IPS DF 4.7 (cell line): ENCODE results near the gene ARHGEF38.
"Not testable (repeated sequence)": the region's sequence is repeated elsewhere in the genome, so short reads cannot be mapped to it uniquely, and the experiment has no call there.

Experiments
- DNase-seq: peaks from one replicate; pipeline ENCODE4 v3.0.0-alpha.2; 2013; ENCODE audit warnings: low spot score; ENCODE audit errors: extremely low read depth

The ARHGEF38 gene

DNA sequence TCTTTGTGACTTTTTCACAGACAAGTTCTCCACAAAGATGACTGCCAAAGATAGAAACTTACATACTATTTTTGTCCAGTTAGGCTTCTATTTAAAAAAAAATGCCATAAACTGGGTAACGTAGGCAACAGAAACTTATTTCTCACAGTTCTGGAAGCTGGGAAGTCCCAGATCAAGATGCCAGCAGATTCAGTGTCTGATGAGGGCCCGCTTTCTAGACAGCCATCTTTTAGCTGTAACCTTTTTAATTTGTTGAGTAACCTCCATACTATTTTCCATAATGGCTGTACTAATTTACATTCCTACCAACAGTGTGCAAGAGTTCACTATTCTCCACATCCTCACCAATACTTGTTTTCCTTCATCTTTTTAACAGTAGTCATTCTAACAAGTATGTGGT, 55.5 kb downstream of the ARHGEF38 start:
- DNase-seq: no peak

DNA sequence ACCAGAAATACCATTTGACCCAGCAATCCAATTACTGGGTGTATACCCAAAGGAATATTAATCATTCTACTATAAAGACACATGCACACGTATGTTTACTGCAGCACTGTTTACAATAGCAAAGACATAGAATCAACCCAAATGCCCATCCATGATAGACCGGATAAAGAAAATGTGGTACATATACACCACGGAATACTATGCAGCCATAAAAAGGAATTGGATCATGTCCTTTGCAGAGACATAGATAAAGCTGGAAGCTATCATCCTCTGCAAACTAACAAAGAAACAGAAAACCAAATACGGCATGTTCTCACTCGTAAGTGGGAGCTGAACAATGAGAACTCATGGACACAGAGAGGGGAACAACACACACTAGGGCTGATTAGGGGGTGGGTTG, 57.4 kb downstream of the ARHGEF38 start:
- not testable (repeated sequence) for DNase-seq

GRCh38 chr4:105613306-105613705, 60.9 kb downstream of the ARHGEF38 start:
- no peak for DNase-seq

- DNase-seq: no peak
Observed at GRCh38 chr4:105619188-105619931, 66.9 kb downstream of the ARHGEF38 start.

DNA sequence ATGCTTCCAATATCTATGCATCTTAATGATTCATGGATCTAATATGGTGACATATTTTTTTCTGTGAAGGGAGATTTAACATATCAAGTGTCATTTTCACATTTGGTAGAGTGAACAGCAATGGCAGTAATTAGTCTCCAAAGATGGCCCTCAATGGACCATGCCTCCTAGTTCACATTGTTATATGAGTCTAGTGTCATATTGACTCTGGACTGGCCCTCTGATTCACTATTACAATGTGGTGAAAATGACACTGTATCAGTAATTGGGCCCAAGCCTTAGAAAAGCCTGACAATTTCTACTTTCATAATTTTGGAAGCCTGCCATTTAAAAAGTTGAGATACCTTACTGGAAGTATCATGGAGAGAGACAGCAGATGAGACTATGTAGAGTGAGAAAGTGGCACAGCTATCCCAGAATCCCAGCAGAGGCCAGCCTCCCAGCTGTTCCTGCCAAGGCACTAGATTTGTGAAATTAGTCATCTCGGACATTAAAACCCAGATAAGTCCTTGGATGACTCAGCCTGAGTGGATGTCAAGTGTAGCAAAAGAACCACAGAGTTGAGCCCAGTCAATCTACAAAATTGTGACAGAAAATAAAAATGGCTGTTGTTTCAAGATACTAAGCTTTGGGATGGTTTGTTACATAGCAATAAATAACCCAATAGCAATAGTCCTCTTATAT, 68.4 kb downstream of the ARHGEF38 start:
- DNase-seq: no peak

DNA sequence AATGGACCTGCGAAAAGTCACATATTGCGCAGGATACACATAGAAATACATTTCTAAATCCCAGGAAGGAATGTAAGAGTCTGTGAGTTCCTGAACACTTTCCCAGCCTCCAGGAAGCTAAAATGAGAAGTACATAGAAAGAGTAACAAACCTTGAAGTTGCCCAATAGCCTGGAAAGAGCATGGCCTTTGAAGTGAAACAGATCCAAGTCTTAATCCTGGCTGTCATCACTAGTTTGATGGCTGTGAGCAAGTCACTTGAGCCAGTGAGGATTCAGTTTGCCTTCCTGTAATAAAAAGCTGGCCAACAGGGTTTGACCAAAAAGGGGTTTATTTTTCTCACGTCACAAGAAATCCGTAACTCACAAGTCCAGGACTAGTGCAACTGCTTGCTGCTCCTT, 69.8 kb downstream of the ARHGEF38 start:
- no peak for DNase-seq

DNA sequence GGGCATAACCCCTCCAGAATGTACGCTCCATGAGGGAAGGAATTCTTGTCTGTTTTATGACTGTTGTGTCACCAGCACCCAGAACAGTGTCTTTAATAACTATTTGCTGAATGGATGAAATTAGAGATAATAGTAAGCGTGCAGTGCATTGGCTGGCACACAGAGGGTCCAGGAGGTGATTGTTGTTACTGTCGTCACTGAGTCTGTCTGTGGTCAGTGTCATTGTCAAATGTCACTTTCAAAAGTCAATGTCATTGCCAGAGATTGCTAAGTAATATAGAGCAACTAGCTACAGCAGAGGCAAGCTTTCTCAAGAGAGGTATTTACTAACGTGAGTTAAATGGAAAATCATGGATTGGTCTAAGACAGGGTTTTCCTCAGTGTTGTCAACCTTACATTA, 70.7 kb downstream of the ARHGEF38 start:
- DNase-seq: no peak

GRCh38 chr4:105624530-105624929, 72.1 kb downstream of the ARHGEF38 start:
- DNase-seq: no peak

GRCh38 chr4:105625214-105625613, 72.8 kb downstream of the ARHGEF38 start:
- no peak for DNase-seq

- no peak for DNase-seq
Observed at GRCh38 chr4:105626846-105627245, 74.4 kb downstream of the ARHGEF38 start.

GRCh38 chr4:105627620-105628019, 75.2 kb downstream of the ARHGEF38 start:
- DNase-seq: no peak

- DNase-seq: no peak
Observed at GRCh38 chr4:105630670-105631655, 78.5 kb downstream of the ARHGEF38 start.

DNA sequence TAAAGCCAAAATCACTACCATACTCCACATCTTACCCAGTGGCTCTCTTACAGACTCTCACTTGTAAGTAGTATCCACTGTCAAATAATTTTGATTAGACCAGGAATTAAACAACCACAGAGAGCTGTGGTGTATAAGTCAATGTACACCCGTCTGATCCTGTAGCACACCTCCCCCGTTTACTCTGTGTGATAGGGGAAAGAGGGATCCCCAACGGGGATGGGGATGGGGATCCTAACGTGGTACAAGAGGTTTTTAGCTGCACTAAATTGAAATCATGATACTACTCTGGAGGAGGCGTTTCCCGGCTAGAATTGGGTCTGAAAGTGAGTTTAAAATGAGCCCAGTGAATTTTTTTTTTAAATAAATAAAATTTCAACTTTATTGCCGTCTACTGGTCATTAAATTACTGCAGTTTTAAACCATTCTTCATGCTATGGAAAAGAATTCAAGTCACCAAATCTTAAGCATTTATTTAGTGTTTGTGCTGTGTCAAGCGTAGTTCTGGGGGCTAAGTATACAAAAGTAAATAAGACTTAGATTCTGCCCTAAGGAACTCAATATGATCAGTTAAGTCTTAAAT, 79.5 kb downstream of the ARHGEF38 start:
- DNase-seq: no peak

DNA sequence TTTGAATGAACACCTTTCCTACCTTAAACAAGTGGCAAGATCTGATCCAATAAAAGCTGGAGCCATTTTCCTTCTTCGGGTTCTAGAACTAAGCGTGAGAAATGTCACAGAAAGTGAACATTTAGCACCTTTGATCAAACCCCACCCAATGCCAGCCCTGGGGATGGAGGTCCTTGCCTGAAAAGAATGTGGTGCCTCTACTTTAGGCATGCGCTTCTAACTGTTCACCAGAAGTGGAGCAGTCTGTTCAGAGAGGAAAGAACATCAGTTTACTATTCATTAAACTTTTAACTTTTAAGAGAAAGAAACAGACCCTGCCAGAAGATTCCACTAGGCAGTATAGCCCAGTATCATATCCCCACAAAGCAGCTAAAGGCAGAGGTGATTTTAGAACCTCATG, 80.2 kb downstream of the ARHGEF38 start:
- DNase-seq: no peak

DNA sequence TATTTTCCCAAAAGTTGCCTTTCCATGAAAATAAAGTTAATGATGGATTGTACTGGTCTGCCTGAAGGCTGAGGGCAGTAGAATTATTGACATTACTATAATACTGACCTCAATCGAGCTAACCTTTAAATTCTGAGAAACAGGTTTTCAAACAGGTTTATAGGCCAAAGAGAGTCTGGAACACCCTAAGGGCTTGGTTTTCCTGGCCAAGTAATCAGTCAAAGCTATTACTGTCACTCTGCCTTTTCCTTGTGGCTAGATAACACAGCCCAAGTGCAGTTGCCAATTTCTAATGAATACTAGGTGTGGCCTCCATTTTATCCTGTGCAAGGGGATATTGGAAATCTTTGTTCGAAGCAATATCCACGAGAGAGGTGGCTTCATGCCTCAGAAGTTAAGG, 80.8 kb downstream of the ARHGEF38 start:
- no peak for DNase-seq

DNA sequence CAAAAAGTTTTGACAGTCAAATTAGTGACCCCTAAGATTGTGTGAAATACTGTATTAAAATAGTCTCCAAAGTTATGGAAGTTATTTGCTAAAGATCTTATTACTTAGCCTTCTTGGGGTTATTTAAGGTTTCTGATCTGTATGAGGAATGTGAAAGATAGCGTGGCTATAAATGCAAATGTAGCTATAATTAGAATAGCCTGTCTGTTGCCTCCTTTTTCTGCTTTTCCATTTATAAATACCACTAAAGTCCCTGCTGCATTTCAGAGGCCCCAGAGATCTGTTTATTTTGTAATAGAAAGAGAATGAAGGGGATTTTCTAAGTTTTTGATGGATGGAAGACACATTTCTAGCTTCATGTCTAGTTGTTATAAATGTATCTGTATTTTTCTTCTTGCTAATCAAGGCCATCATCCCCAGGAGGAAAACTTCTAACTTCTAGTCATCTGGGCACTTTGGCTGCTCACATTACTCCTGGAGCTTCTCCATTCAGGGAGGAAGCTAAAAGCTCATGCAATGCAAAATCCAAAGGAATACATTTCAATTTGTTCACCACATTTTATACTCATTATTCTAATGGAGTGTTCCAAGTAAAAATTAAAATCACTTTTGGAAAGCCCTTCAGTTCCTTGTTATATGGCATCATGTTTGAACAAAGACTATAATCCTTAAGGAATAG, 82.1 kb downstream of the ARHGEF38 start:
- no peak for DNase-seq

- DNase-seq: no peak
Observed at GRCh38 chr4:105637408-105638176, 85.2 kb downstream of the ARHGEF38 start.

- DNase-seq: no peak
Observed at GRCh38 chr4:105641845-105642244, 89.4 kb downstream of the ARHGEF38 start.

GRCh38 chr4:105644257-105644656, 91.8 kb downstream of the ARHGEF38 start:
- no peak for DNase-seq

DNA sequence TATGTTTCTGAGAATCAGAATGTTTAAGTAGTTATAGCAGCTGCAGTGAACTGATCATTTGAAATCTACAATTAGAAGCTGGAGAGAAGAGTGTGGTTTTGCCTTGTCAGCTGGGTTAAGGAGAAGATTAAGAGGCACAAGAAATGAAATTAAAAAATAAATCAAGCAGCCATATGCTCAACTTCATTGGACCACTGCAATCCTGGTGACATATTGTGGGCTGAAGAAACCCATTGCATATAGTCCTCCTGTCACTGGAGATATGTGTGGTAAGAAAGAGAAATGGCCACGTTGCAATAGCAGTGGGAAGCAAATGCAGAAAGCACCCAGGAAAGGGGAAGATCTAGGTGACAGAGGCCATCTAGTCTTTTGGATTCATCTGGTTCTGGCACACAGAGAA, 93.0 kb downstream of the ARHGEF38 start:
- no peak for DNase-seq
